Measurements from ENCODE around the gene RBMS3. TPM values are rescaled to one million over a fixed set of nuclear protein-coding genes. Genes with fewer than 3 reads are reported as not detected.

RBMS3 gene
- total RNA-seq, 1 experiment from 2014 or later: 8.7 TPM

DNA sequence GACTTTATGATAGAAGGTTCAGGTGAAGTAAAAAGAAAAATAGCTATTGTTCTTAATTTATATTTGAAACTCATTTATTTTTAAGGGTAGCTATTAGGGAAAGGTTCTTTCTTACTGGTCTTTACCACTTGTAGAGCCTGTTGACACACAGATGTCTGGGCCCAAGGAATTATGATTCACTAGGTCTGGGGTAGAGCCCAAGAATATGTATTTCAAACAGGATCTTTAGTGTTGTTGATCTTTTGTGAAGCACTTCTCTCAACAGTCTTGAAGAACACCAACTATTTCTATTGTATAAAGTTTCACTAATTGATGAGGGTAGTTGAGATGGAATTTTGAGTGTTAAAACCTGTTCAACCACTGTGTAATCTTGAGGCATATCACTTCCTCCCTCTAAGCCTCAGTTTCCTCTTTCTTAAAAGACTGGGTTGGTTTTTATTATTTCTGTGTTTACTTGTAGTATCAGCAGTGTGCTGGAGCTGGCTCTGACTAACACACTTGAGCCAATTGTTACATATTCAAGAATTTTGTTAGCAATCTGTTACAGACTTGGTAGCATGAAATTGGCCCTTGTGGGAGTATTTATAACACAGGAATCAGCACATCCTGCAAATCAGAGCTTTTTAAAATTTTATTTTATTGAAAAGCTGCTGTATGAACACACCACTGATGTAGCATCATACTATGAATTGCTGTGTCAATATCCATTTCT lies 155.9 kb downstream of the RBMS3 start:
- POLR2A ChIA-PET: no interaction called here
- CTCF ChIA-PET: no interaction called here
- Mint-ChIP-seq H3K27ac (no peak overlapping the region), H3K27me3 (ENCODE audit: low read depth) (no peaks in the 10 kb centered on the region; the same call in 1 of the 2 replicates), H3K4me1 (peaks cover 51% of the 10 kb centered on the region), H3K9me3 (no peaks in the 10 kb centered on the region), H3K4me3 (no peak overlapping the region), H3K36me3 (no peaks in the 10 kb centered on the region)
- TF ChIP-seq FOXK1 (CRISPR knock-in tag; IDR thresholded peaks at IDR 0.05) (no peak), CBFB (CRISPR knock-in tag; IDR thresholded peaks at IDR 0.05; ENCODE audit: low read depth) (no peak), CREB1 (CRISPR knock-in tag; IDR thresholded peaks at IDR 0.05) (no peak), ZNF138 (CRISPR knock-in tag; conservative IDR thresholded peaks at IDR 0.05) (no peak), TEAD4 (CRISPR knock-in tag; IDR thresholded peaks at IDR 0.05) (no peak)
- TF ChIP-seq, protein P1, sequence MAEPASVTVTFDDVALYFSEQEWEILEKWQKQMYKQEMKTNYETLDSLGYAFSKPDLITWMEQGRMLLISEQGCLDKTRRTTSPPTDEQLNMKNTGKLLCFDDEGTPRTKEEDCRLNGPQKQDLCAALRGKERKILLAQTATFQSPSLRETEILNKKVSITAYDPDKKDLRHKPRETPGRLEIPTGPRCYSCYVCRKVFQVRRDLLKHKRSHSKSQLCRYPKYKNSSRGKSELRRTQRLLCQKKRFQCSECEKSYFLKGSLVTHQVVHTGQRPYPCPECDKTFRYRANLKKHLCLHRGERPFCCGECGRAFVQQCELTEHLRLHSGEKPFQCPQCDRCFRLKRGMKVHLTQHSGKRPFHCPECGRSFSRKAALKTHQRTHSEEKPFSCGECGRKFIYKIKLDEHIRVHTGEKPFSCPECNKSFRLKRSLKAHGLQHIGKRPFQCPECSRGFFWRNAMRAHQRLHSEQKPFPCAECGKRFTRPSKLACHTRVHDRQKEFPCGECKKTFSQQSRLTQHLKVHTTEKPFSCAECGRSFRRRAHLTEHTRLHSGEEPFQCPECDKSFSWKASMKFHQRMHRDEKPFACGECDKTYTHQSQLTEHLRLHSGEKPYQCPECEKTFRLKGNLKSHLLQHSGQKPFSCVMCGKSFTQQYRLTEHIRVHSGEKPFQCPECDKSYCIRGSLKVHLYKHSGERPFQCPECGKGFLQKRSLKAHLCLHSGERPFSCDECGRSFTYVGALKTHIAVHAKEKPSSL (CRISPR knock-in tag; conservative IDR thresholded peaks at IDR 0.05): no peak
- TF ChIP-seq, protein P2, sequence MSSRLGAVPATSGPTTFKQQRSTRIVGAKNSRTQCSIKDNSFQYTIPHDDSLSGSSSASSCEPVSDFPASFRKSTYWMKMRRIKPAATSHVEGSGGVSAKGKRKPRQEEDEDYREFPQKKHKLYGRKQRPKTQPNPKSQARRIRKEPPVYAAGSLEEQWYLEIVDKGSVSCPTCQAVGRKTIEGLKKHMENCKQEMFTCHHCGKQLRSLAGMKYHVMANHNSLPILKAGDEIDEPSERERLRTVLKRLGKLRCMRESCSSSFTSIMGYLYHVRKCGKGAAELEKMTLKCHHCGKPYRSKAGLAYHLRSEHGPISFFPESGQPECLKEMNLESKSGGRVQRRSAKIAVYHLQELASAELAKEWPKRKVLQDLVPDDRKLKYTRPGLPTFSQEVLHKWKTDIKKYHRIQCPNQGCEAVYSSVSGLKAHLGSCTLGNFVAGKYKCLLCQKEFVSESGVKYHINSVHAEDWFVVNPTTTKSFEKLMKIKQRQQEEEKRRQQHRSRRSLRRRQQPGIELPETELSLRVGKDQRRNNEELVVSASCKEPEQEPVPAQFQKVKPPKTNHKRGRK (CRISPR knock-in tag; IDR thresholded peaks at IDR 0.05; ENCODE audit: borderline replicate concordance): no peak
- TF ChIP-seq, protein P3, sequence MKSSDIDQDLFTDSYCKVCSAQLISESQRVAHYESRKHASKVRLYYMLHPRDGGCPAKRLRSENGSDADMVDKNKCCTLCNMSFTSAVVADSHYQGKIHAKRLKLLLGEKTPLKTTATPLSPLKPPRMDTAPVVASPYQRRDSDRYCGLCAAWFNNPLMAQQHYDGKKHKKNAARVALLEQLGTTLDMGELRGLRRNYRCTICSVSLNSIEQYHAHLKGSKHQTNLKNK (CRISPR knock-in tag; IDR thresholded peaks at IDR 0.05): no peak
- TF ChIP-seq, protein P4, sequence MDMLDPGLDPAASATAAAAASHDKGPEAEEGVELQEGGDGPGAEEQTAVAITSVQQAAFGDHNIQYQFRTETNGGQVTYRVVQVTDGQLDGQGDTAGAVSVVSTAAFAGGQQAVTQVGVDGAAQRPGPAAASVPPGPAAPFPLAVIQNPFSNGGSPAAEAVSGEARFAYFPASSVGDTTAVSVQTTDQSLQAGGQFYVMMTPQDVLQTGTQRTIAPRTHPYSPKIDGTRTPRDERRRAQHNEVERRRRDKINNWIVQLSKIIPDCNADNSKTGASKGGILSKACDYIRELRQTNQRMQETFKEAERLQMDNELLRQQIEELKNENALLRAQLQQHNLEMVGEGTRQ (CRISPR knock-in tag; IDR thresholded peaks at IDR 0.05): no peak
- no peak for ATAC-seq
- no peak for DNase-seq (ENCODE audit: low spot score)

DNA sequence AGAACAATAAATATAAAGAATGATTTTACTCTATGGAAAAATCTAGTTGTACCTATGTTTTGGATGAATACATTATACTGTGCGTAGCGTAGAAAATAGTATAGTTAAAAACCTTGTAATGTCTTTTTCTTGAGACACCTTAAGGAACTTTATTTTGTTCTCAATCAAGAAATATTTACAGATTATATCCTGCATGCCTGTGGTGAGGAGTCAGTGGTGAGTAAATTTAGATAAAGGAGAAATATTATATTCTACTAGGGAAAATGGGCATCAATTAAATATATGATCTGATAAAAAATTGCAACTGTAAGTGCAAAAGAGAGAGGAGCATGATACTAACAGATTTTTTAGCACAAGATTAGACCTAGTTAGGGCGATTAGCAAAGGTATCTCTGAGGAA lies 157.7 kb downstream of the RBMS3 start:
- peaks cover 3% of the 10 kb centered on the region for H3K9me3 Mint-ChIP-seq
- peaks cover 57% of the 10 kb centered on the region for H3K4me1 Mint-ChIP-seq
- POLR2A ChIA-PET: no interaction called here
- CTCF ChIA-PET: no interaction called here
- H3K27ac Mint-ChIP-seq: peak overlapping the region; percentile 31
- no peak for TF ChIP-seq FOXJ3 (CRISPR knock-in tag; IDR thresholded peaks at IDR 0.05; ENCODE audit: borderline replicate concordance)
- TF ChIP-seq, protein P5, sequence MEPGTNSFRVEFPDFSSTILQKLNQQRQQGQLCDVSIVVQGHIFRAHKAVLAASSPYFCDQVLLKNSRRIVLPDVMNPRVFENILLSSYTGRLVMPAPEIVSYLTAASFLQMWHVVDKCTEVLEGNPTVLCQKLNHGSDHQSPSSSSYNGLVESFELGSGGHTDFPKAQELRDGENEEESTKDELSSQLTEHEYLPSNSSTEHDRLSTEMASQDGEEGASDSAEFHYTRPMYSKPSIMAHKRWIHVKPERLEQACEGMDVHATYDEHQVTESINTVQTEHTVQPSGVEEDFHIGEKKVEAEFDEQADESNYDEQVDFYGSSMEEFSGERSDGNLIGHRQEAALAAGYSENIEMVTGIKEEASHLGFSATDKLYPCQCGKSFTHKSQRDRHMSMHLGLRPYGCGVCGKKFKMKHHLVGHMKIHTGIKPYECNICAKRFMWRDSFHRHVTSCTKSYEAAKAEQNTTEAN (CRISPR knock-in tag; IDR thresholded peaks at IDR 0.05): no peak
- TF ChIP-seq, protein P6, sequence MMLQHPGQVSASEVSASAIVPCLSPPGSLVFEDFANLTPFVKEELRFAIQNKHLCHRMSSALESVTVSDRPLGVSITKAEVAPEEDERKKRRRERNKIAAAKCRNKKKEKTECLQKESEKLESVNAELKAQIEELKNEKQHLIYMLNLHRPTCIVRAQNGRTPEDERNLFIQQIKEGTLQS (CRISPR knock-in tag; conservative IDR thresholded peaks at IDR 0.05): no peak
- TF ChIP-seq JAZF1 (CRISPR knock-in tag; IDR thresholded peaks at IDR 0.05): no peak
- TF ChIP-seq ELF4 (CRISPR knock-in tag; IDR thresholded peaks at IDR 0.05; ENCODE audit: low read depth): no peak
- no peak for TF ChIP-seq ZNF263 (CRISPR knock-in tag; IDR thresholded peaks at IDR 0.05; ENCODE audit: low read depth)
- TF ChIP-seq ETV6 (CRISPR knock-in tag; IDR thresholded peaks at IDR 0.05): no peak
- TF ChIP-seq SP1 (CRISPR knock-in tag; conservative IDR thresholded peaks at IDR 0.05): no peak
- TF ChIP-seq NFE2L1 (CRISPR knock-in tag; IDR thresholded peaks at IDR 0.05): no peak
- no peak for TF ChIP-seq IRF2 (CRISPR knock-in tag; IDR thresholded peaks at IDR 0.05; ENCODE audit: borderline replicate concordance, low read depth)
- TF ChIP-seq SMAD4 (CRISPR knock-in tag; IDR thresholded peaks at IDR 0.05): no peak
- no peak for TF ChIP-seq TEAD4 (CRISPR knock-in tag; IDR thresholded peaks at IDR 0.05)
- TF ChIP-seq, protein P3 (CRISPR knock-in tag; IDR thresholded peaks at IDR 0.05): no peak
- no peak overlapping the region for H3K4me3 Mint-ChIP-seq
- H3K27me3 Mint-ChIP-seq (ENCODE audit: low read depth): no peaks in the 10 kb centered on the region
- no peak for DNase-seq (ENCODE audit: low spot score)
- ATAC-seq: no peak
- H3K36me3 Mint-ChIP-seq: no peaks in the 10 kb centered on the region

Data from WTC11 (cell line).